Measurements from ENCODE around the gene HNRNPLL. TPM values are rescaled to one million over a fixed set of nuclear protein-coding genes. Genes with fewer than 3 reads are reported as not detected.

HNRNPLL gene
- total and polyA plus RNA-seq, 2 of the 8 experiments (the other 6 are each of a cell fraction or from before 2014, with no cell fraction given) = 18.6 to 69.3 TPM

- TF ChIP-seq, protein P1, sequence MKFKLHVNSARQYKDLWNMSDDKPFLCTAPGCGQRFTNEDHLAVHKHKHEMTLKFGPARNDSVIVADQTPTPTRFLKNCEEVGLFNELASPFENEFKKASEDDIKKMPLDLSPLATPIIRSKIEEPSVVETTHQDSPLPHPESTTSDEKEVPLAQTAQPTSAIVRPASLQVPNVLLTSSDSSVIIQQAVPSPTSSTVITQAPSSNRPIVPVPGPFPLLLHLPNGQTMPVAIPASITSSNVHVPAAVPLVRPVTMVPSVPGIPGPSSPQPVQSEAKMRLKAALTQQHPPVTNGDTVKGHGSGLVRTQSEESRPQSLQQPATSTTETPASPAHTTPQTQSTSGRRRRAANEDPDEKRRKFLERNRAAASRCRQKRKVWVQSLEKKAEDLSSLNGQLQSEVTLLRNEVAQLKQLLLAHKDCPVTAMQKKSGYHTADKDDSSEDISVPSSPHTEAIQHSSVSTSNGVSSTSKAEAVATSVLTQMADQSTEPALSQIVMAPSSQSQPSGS (IDR thresholded peaks at IDR 0.05; ENCODE audit: low read length) = no peak
- TF ChIP-seq GTF2F1 (IDR thresholded peaks at IDR 0.05; ENCODE audit: borderline replicate concordance, low read depth, low read length) = no peak
- no peak for TF ChIP-seq RXRA (IDR thresholded peaks at IDR 0.05; ENCODE audit: insufficient read depth, low read depth, low read length)
- TF ChIP-seq SP1 (IDR thresholded peaks at IDR 0.05; ENCODE audit: low read depth, low read length) = no peak
- no peak for TF ChIP-seq BACH1 (IDR thresholded peaks at IDR 0.05; ENCODE audit: low read length)
- TF ChIP-seq, protein P2, sequence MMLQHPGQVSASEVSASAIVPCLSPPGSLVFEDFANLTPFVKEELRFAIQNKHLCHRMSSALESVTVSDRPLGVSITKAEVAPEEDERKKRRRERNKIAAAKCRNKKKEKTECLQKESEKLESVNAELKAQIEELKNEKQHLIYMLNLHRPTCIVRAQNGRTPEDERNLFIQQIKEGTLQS (IDR thresholded peaks at IDR 0.05; ENCODE audit: insufficient read depth, low read depth, low read length) = no peak
Observed at GRCh38 chr2:38532366-38532765, 70.4 kb downstream of the HNRNPLL start (continued).

All from H1 (cell line).